Vagina (tissue), 2 donors: ENCODE data around the gene GRM4. TPM values are rescaled to one million over a fixed set of nuclear protein-coding genes. Genes with fewer than 3 reads are reported as not detected.

Experiments
- DNase-seq, 2 donors: peaks; one replicate each; pipeline ENCODE4 v3.0.0-alpha.2; 2017; ENCODE audit errors: extremely low spot score in 2 of 2
- H3K27ac ChIP-seq: fragments of 200-600 bp; sonication (generic); one replicate; pipeline ENCODE4 v1.5.1; 2019
- H3K27me3 ChIP-seq: fragments of 200-600 bp; sonication (generic); one replicate; pipeline ENCODE4 v1.5.1; 2019
- H3K36me3 ChIP-seq, 2 donors: fragments of 200-600 bp; sonication (generic); one replicate each; pipeline ENCODE4 v1.5.1; 2017 to 2019
- H3K4me1 ChIP-seq: fragments of 200-600 bp; sonication (generic); one replicate; pipeline ENCODE4 v1.5.1; 2019
- H3K4me3 ChIP-seq, 2 donors: fragments of 200-600 bp; sonication (generic); 1 replicate in 1 of 2; 2 replicates in 1 of 2; pipeline ENCODE4 v1.5.1; 2016 to 2019
- H3K9me3 ChIP-seq: fragments of 200-600 bp; sonication (generic); one replicate; pipeline ENCODE4 v1.5.1; 2019
- POLR2A ChIP-seq, 2 donors: fragments of 450-650 bp; IDR thresholded peaks; one replicate each; pipeline ENCODE4 v1.6.1; 2017; ENCODE audit warnings: antibody characterized with exemption in 2 of 2, mild to moderate bottlenecking in 2 of 2, moderate library complexity in 2 of 2
- POLR2AphosphoS5 ChIP-seq, 2 donors: sonication (generic); formaldehyde crosslinking; IDR thresholded peaks; one replicate each; pipeline ENCODE4 v1.9.0; 2017; ENCODE audit warnings: antibody characterized with exemption in 2 of 2, mild to moderate bottlenecking in 2 of 2, low read depth in 1 of 2; ENCODE audit not compliant: insufficient read depth in 1 of 2
- intact Hi-C: fragments of 100-400 bp; cut with DNase I; formaldehyde crosslinking; loops from one replicate; pipeline ENCODE4 v1.15.1; 2023
- total RNA-seq: library from RNA; depleted of rRNA; stranded (reverse); fragments of >200 nt; gene quantifications from one replicate; pipeline ENCODE4 v1.2.3, GENCODE V29; 2016
- TF ChIP-seq, protein P1 (sequence below), 3 experiments: fragments of 450-650 bp in 2 of 3; fragments of 200-600 bp in 1 of 3; sonication (generic) in 1 of 3; IDR thresholded peaks; one replicate each; pipeline ENCODE4 v1.5.1; 2017 to 2019; ENCODE audit warnings: antibody characterized with exemption in 3 of 3, mild to moderate bottlenecking in 2 of 3, moderate library complexity in 2 of 3

Gene GRM4
- total RNA-seq, 1 donor from 2014 or later: not detected

DNA sequence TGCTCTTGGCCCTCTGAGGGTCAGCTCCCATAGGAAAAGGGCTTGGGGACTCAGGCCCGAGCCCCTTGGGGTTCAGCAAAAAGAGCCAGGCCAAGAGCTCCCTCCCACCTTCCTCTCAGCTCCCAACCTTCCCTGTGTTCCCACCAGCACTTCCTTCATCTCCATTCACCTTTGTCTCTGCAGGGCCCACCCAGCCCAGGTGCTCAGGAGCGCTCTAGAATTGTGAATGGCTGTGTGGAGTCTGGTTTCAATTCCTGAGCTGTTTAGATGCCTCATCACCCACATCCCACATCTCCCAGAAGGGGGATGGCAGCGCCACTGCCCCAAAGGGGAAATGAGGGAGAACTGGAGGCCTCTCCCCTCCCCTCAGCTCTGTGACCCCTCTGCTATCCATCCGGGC lies 7.7 kb downstream of the GRM4 start:
- Histone ChIP-seq H3K27ac (no peak overlapping the region), H3K9me3 (no peaks in the 10 kb centered on the region), H3K4me1 (no peaks in the 10 kb centered on the region), H3K27me3 (peaks cover 5% of the 10 kb centered on the region), H3K36me3 (no peaks in the 10 kb centered on the region), H3K4me3 (no peak overlapping the region)
- intact Hi-C loops: no loop called here
- DNase-seq: no peak
- TF ChIP-seq, protein P1, sequence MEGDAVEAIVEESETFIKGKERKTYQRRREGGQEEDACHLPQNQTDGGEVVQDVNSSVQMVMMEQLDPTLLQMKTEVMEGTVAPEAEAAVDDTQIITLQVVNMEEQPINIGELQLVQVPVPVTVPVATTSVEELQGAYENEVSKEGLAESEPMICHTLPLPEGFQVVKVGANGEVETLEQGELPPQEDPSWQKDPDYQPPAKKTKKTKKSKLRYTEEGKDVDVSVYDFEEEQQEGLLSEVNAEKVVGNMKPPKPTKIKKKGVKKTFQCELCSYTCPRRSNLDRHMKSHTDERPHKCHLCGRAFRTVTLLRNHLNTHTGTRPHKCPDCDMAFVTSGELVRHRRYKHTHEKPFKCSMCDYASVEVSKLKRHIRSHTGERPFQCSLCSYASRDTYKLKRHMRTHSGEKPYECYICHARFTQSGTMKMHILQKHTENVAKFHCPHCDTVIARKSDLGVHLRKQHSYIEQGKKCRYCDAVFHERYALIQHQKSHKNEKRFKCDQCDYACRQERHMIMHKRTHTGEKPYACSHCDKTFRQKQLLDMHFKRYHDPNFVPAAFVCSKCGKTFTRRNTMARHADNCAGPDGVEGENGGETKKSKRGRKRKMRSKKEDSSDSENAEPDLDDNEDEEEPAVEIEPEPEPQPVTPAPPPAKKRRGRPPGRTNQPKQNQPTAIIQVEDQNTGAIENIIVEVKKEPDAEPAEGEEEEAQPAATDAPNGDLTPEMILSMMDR (IDR thresholded peaks at IDR 0.05): no peak
- TF ChIP-seq POLR2AphosphoS5 (IDR thresholded peaks at IDR 0.05; ENCODE audit: insufficient read depth in 1 of 2, low read depth in 1 of 2) (no peak), POLR2A (IDR thresholded peaks at IDR 0.05) (no peak)

DNA sequence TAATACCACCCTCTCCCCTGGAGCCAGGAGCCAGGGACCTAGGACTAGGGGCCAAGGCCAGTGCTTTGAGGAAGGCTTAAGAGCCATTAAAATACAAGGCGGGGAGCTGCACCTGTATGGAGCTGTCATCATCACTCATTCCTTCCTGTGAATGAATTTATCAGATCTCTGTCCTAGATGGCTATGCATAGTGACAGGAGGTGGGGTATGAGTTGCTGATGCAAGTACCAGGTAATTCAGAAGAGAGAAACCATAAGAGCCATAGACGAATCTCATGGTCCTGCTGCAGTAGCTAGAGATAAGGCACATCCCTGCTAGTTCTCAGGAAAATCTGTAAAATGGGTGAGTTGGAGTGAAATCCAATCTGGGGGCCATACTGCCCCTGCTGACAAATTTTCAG lies 10.3 kb downstream of the GRM4 start:
- H3K27me3 ChIP-seq: no peaks in the 10 kb centered on the region
- no peak overlapping the region for H3K4me3 ChIP-seq
- TF ChIP-seq, protein P1 (IDR thresholded peaks at IDR 0.05): no peak
- no peak for TF ChIP-seq POLR2A (IDR thresholded peaks at IDR 0.05)
- no peak for DNase-seq
- intact Hi-C loops: no loop called here
- no peak overlapping the region for H3K27ac ChIP-seq
- H3K36me3 ChIP-seq: no peaks in the 10 kb centered on the region
- H3K4me1 ChIP-seq: no peaks in the 10 kb centered on the region
- no peaks in the 10 kb centered on the region for H3K9me3 ChIP-seq

DNA sequence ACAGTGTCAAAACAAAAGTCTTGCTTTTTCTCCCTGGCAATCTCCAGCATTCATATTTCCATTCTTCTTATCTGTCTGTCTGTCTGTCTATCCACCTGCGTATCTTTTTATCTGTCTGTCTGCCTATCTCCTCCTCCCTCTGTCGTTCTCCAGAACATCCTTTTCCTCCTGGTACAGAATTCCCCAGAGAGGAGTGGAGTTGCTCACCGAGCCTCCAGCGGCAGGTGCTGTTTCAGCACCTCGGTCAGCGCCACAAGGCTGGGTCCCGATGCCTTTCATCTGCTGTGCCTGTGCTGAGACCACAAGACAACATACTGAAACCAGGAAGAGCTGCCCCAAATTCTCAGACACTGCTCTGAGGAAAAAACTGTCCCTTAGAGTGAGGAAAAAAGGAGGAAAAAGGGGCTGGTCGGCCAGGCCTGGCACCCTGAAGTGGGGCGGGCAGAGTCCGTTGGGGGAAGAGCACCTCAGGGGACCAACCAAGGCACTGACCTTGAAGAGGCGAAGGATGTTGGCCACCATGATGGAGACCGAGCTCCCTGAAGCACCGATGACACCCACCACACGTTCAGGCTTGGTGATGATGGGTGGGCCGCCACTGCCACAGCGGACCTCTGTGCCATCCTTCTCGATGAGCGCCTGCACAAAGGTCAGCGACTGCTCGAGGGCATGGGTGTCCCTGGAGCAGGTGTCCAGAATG lies 13.3 kb downstream of the GRM4 start:
- Histone ChIP-seq H3K4me3 (no peak overlapping the region), H3K27me3 (no peaks in the 10 kb centered on the region), H3K36me3 (no peaks in the 10 kb centered on the region), H3K27ac (no peak overlapping the region), H3K9me3 (no peaks in the 10 kb centered on the region), H3K4me1 (no peaks in the 10 kb centered on the region)
- no peak for DNase-seq
- TF ChIP-seq POLR2A (IDR thresholded peaks at IDR 0.05) (no peak), POLR2AphosphoS5 (IDR thresholded peaks at IDR 0.05; ENCODE audit: insufficient read depth in 1 of 2, low read depth in 1 of 2) (no peak)
- TF ChIP-seq, protein P1 (IDR thresholded peaks at IDR 0.05): no peak
- intact Hi-C loops: no loop called here

DNA sequence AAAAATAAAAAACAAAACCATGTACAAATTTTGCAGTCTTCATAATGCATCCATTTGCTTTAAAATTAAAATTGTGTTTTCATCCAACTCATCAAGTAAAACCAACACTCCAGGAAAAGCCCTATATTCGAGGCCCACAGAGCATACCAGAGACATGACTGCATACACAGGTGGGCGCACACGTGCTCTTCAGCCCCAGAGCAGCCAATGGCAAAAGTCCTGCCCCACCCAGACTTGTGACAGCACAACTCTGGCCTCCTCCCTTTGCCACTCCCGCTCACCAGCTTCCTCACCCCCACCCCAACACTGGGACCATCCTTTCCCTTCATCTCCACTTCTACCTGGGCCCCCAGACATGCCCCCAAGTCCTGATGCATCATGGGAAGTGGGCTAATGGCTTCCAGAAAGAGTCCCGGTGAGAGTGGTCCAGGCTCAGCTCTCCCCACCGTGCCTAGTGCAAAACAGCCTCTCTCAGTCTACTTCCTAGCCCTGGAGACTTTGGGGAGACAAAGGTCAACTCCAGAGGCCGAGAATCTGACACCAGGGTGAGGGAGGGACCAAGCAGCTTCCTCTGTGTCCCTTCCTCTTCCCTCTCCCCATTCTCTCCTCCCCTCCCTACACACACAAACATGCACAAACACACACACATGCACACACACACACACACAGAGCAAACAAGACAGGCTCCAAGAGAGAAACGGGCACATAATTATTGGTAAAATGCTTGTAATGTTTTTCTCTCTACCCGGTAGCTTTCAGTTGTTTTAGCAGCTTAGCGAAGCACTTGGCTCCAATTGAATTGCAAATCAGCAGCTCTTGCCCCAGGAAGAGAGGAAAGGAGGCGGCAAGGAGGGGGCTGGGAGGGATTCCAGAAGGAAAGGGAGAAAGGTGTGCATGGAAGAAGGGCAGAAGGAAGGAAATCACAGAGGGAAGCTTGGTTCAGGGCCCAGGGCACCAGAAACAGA lies 14.3 kb downstream of the GRM4 start:
- Histone ChIP-seq H3K4me1 (no peaks in the 10 kb centered on the region), H3K27me3 (no peaks in the 10 kb centered on the region), H3K9me3 (no peaks in the 10 kb centered on the region), H3K27ac (no peak overlapping the region), H3K4me3 (no peak overlapping the region), H3K36me3 (no peaks in the 10 kb centered on the region)
- no peak for DNase-seq
- no peak for TF ChIP-seq POLR2AphosphoS5 (IDR thresholded peaks at IDR 0.05; ENCODE audit: insufficient read depth in 1 of 2, low read depth in 1 of 2)
- no peak for TF ChIP-seq POLR2A (IDR thresholded peaks at IDR 0.05)
- intact Hi-C loops: no loop called here

DNA sequence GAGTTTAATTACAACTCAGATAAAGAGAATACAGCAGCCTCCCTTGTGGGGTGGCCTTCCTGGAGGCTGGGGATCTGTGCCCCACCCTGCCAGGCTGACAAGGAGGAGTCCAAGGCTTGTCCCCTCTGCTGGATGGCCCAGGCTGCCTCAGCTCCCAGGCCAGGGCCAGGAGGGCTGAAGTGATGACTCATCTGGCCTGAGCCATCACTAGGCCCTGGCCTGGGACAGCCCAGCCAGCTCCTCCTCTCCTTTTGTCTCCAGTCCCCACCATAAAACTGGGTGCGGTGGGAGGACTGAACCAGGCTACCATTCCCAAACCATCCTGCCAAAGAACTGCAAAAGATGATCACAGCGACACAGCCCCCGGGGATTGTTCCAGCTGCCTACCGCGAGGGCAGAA lies 15.0 kb downstream of the GRM4 start:
- TF ChIP-seq POLR2A (IDR thresholded peaks at IDR 0.05): no peak
- TF ChIP-seq, protein P1 (IDR thresholded peaks at IDR 0.05): no peak
- TF ChIP-seq POLR2AphosphoS5 (IDR thresholded peaks at IDR 0.05; ENCODE audit: insufficient read depth in 1 of 2, low read depth in 1 of 2): no peak
- Histone ChIP-seq H3K36me3 (no peaks in the 10 kb centered on the region), H3K4me3 (no peak overlapping the region), H3K27ac (no peak overlapping the region), H3K4me1 (no peaks in the 10 kb centered on the region), H3K27me3 (no peaks in the 10 kb centered on the region), H3K9me3 (no peaks in the 10 kb centered on the region)
- DNase-seq: no peak
- intact Hi-C loops: no loop called here
